Right lobe of liver (tissue), 6 donors: ENCODE data around the gene UNC5B. TPM values are rescaled to one million over a fixed set of nuclear protein-coding genes. Genes with fewer than 3 reads are reported as not detected.

ENCODE experiments used
- ATAC-seq, 4 donors: fragments of 200-7000 bp; cut with Tn5 transposase; one replicate each; pipeline ENCODE4 v1.9.1; 2020; ENCODE audit warnings: mild to moderate bottlenecking in 4 of 4, moderate library complexity in 4 of 4
- DNase-seq, 3 donors: peaks; one replicate each; pipeline ENCODE4 v3.0.0-alpha.2; 2020
- H3K27ac ChIP-seq, 3 donors: fragments of 200-600 bp; one replicate each; pipeline ENCODE4 v1.8.0; 2022
- H3K27me3 ChIP-seq, 2 donors: fragments of 200-600 bp; one replicate each; pipeline ENCODE4 v1.8.0; 2022
- H3K36me3 ChIP-seq, 4 donors: fragments of 200-600 bp; sonication (generic) in 1 of 4; one replicate each; pipeline versions ENCODE4 v1.5.1 to v1.8.0; 2017 to 2022; ENCODE audit warnings: control low read depth in 1 of 4
- H3K4me1 ChIP-seq, 4 donors: fragments of 200-600 bp; sonication (generic) in 1 of 4; one replicate each; pipeline versions ENCODE4 v1.5.1 to v1.8.0; 2017 to 2022; ENCODE audit warnings: control low read depth in 1 of 4
- H3K4me3 ChIP-seq, 3 donors: fragments of 200-600 bp; one replicate each; pipeline ENCODE4 v1.8.0; 2022
- H3K9me3 ChIP-seq, 4 donors: fragments of 200-600 bp; sonication (generic) in 1 of 4; one replicate each; pipeline versions ENCODE4 v1.5.1 to v1.8.0; 2017 to 2022; ENCODE audit warnings: control low read depth in 1 of 4
- POLR2A ChIP-seq: fragments of 450-650 bp; IDR thresholded peaks from one replicate; pipeline ENCODE4 v1.6.1; 2017; ENCODE audit warnings: antibody characterized with exemption, mild to moderate bottlenecking
- WGBS: methylation state at CpG from one replicate; pipeline ENCODE4 v1.1.6; 2018; ENCODE audit warnings: low coverage, low lambda C conversion rate; ENCODE audit not compliant: insufficient coverage; ENCODE audit errors: missing lambda C conversion rate; 5-methylcytosine and 5-hydroxymethylcytosine counted together
- intact Hi-C, 2 donors: fragments of 100-400 bp; cut with DNase I; formaldehyde crosslinking; loops; one replicate each; pipeline versions ENCODE4 v1.11.2 to v1.14.1; 2022
- total RNA-seq, 6 experiments: library from RNA; depleted of rRNA in 2 of 6; stranded (reverse); fragments of >200 nt in 2 of 6; fragmentation: NEBNext Ultra II Directional in 3 of 6; extraction: Animal tissue kit (Norgen Biotek cat#: 25700) in 3 of 6; gene quantifications; one replicate each; pipeline versions ENCODE4 v1.1.0 to v1.2.4, GENCODE V29; 2016 to 2023
- TF ChIP-seq, protein P1 (sequence below), 4 donors: fragments of 200-600 bp in 3 of 4; fragments of 450-650 bp in 1 of 4; IDR thresholded peaks; one replicate each; pipeline versions ENCODE4 v1.5.1 to v1.8.0; 2016 to 2022; ENCODE audit warnings: antibody characterized with exemption in 4 of 4, mild to moderate bottlenecking in 2 of 4
- donor health status: DM: no; HTN: yes; CAD: no.
- donor health status: DM: no; HTN: no; CAD: no.
- donor health status: DM: no; HTN: no; CAD: no.
- donor health status: DM: no; HTN: yes; CAD: no.
- donor health status: DM: no; HTN: yes; CAD: no.

The UNC5B gene
- total RNA-seq, 6 experiments from 2014 or later = 1.0 to 6.2 (median 2.1) TPM

DNA sequence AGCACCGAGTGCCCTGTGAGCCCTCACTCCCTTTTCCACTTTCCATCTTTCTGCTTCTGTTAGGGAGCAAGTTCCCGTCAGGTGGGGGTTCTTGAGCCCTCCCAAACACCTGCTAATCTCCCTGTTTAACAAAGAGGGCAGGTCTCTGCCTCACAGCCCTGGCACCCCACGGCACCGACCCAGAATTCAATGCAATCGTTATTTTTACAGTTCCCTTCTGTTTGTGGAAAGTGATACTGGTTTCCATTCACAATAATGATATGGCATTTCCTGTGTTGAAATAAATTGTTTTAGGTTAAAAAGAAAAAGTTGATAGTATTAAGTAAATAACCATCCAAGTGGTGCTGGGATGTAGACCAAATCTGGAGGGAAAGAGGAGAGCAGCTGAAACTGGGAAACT lies 67.8 kb downstream of the UNC5B start:
- no peak for DNase-seq
- Histone ChIP-seq H3K4me1 (no peaks in the 10 kb centered on the region), H3K4me3 (no peak overlapping the region), H3K27me3 (no peaks in the 10 kb centered on the region), H3K9me3 (no peaks in the 10 kb centered on the region), H3K27ac (no peak overlapping the region), H3K36me3 (no peaks in the 10 kb centered on the region)
- WGBS = 62% methylated on average over 5 of the region's 5 CpGs
- intact Hi-C loops = loop anchor here (5.0 to 10.0 kb wide), 2 partner anchors 345 to 353 kb away; no protein-coding TSS in a partner anchor
- no peak for TF ChIP-seq POLR2A
- TF ChIP-seq, protein P1, sequence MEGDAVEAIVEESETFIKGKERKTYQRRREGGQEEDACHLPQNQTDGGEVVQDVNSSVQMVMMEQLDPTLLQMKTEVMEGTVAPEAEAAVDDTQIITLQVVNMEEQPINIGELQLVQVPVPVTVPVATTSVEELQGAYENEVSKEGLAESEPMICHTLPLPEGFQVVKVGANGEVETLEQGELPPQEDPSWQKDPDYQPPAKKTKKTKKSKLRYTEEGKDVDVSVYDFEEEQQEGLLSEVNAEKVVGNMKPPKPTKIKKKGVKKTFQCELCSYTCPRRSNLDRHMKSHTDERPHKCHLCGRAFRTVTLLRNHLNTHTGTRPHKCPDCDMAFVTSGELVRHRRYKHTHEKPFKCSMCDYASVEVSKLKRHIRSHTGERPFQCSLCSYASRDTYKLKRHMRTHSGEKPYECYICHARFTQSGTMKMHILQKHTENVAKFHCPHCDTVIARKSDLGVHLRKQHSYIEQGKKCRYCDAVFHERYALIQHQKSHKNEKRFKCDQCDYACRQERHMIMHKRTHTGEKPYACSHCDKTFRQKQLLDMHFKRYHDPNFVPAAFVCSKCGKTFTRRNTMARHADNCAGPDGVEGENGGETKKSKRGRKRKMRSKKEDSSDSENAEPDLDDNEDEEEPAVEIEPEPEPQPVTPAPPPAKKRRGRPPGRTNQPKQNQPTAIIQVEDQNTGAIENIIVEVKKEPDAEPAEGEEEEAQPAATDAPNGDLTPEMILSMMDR (IDR thresholded peaks at IDR 0.05) = no peak
- ATAC-seq = no peak

DNA sequence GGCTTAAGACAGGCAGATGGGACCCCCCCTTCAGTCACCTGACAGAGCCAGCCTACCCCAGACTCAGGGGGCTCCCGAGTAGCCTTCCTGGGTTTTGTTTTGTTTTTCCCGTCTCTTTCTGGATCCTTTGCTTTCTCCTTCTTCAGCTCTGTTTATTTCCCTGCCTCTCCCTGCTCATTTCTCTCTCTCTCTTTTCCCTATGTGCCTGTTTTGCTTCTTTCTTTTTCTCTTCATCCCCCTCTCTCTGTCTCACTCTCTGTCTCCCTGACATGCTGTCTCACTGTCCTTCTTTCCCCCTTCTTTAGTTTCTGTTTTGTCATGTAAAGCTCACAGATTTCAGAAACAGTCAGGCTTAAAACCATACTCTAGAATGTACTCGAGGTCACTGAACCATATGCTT lies 68.5 kb downstream of the UNC5B start:
- 28% methylated on average over 3 of the region's 3 CpGs for WGBS
- Histone ChIP-seq H3K36me3 (no peaks in the 10 kb centered on the region), H3K27ac (no peak overlapping the region), H3K27me3 (no peaks in the 10 kb centered on the region), H3K4me1 (no peaks in the 10 kb centered on the region), H3K4me3 (no peak overlapping the region), H3K9me3 (no peaks in the 10 kb centered on the region)
- ATAC-seq = no peak
- intact Hi-C loops = loop anchor here (5.0 to 10.0 kb wide), 2 partner anchors 346 to 354 kb away; no protein-coding TSS in a partner anchor
- no peak for DNase-seq
- no peak for TF ChIP-seq POLR2A
- TF ChIP-seq, protein P1 (IDR thresholded peaks at IDR 0.05) = no peak

DNA sequence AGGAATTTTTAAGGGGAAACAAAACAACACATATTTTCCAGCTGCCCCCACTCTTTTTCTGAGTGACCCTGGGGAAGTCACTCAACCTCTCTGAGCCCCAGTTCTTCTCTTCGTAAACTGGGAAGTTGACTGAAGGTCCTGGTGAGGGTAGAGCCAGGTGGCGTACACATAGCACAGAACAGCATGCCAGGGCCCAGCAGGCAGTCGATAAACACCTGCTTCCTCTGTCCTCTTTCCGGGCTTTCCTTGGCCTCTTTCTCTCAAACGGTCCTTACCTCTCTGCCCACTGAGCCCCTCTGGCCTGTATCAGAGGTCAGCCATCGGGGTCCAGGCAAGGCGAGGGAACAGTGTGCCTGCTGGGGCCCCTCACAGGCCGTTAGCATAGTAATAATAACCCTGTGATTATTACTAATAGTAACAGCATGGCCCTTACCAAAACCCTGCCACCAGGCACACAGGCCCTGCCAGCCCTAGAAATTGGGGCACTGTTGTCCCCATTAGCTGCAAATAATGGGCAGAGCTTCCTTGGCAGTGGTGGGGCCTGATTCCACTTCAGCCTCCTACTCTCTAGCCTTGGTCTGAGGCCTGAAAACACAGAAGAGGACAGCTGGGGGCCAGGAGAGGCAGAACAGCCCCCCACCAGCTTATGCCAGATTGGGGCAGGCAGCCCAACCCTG lies 69.4 kb downstream of the UNC5B start:
- no peaks in the 10 kb centered on the region for H3K9me3 ChIP-seq
- ATAC-seq (no peak), DNase-seq (no peak)
- H3K27ac ChIP-seq = no peak overlapping the region
- WGBS = 64% methylated on average over 5 of the region's 8 CpGs
- intact Hi-C loops = loop anchor here (5.0 to 10.0 kb wide), 2 partner anchors 347 to 354 kb away; no protein-coding TSS in a partner anchor
- H3K4me1 ChIP-seq = no peaks in the 10 kb centered on the region
- H3K4me3 ChIP-seq = no peak overlapping the region
- H3K27me3 ChIP-seq = no peaks in the 10 kb centered on the region
- H3K36me3 ChIP-seq = no peaks in the 10 kb centered on the region
- TF ChIP-seq POLR2A = no peak
- TF ChIP-seq, protein P1 (IDR thresholded peaks at IDR 0.05) = no peak

DNA sequence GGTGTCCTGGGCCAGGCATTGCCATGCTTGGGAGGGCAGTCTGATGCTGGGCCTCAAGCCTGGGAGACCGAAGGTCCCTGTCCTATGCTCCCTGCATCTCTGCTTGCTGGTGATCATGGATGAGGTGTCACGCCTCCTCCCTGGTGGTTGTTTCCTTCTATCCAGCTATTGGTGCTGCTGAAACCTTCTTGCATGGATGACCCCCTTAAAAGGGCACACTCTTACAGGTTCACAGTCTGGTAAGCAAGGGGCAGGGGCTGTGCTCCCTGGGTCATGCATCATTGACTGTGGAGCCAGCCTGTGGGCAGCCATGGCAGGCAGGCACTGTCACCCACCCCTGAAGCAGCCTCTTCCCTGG lies 69.9 kb downstream of the UNC5B start:
- no peaks in the 10 kb centered on the region for H3K27me3 ChIP-seq
- TF ChIP-seq, protein P1 (IDR thresholded peaks at IDR 0.05) = no peak
- ATAC-seq = no peak
- H3K4me1 ChIP-seq = no peaks in the 10 kb centered on the region
- no peaks in the 10 kb centered on the region for H3K9me3 ChIP-seq
- no peak overlapping the region for H3K27ac ChIP-seq
- DNase-seq = no peak
- no peaks in the 10 kb centered on the region for H3K36me3 ChIP-seq
- intact Hi-C loops = loop anchor here (5.0 to 10.0 kb wide), 2 partner anchors 348 to 355 kb away; no protein-coding TSS in a partner anchor
- no CpG with 5 or more reads among the region's 2 CpGs for WGBS
- H3K4me3 ChIP-seq = no peak overlapping the region
